IMR-90 (cell line): ENCODE measurements around the gene XRCC4. TPM values are rescaled to one million over a fixed set of nuclear protein-coding genes. Genes with fewer than 3 reads are reported as not detected.

ENCODE experiments used
- ATAC-seq: fragments of 200-7000 bp; cut with Tn5 transposase; 2 replicates; pipeline ENCODE4 v1.9.1; 2020; ENCODE audit warnings: low read depth, mild to moderate bottlenecking, moderate library complexity
- BruUV-seq: library from RNA; stranded (reverse); fragments of 400-500 nt; replicated peaks from 2 replicates; lab custom pipeline; 2021; lab: Mats Ljungman, UMichigan
- CTCF ChIA-PET: fragments of 300-600 bp; formaldehyde crosslinking; extraction: SDS; loops from one replicate; lab custom pipeline; 2021; ENCODE audit warnings: antibody characterized with exemption; lab: Yijun Ruan, JAX
- POLR2A ChIA-PET: fragments of 300-600 bp; sonication (Branson Sonifier 250); formaldehyde crosslinking; loops from one replicate; lab custom pipeline; 2022; ENCODE audit warnings: antibody characterized with exemption; ENCODE audit not compliant: unreplicated experiment; lab: Charles Lee
- DNase-seq: peaks from one replicate; pipeline ENCODE4 v3.0.0; 2013
- H2AFZ ChIP-seq: replicated peaks from 2 replicates; pipeline ENCODE3; 2013; ENCODE audit warnings: low read length, mild to moderate bottlenecking; ENCODE audit not compliant: poor library complexity
- H2AK5ac ChIP-seq: 2 replicates; pipeline ENCODE4 v1.6.1; 2013; ENCODE audit warnings: low read depth, low read length, inconsistent platforms
- H2AK9ac ChIP-seq: replicated peaks from 2 replicates; pipeline ENCODE3; 2013; ENCODE audit warnings: mild to moderate bottlenecking, low read depth, low read length, moderate library complexity; ENCODE audit not compliant: poor library complexity
- H2BK120ac ChIP-seq: 2 replicates; pipeline ENCODE4 v1.6.1; 2013; ENCODE audit warnings: low read depth, low read length, inconsistent platforms
- H2BK15ac ChIP-seq: 3 replicates; pipeline ENCODE4 v1.6.1; 2013; ENCODE audit warnings: low read depth, low read length, inconsistent platforms
- H2BK20ac ChIP-seq: 2 replicates; pipeline ENCODE4 v1.6.1; 2013; ENCODE audit warnings: low read depth, mild to moderate bottlenecking, inconsistent platforms, low read length, moderate library complexity
- H2BK5ac ChIP-seq: 2 replicates; pipeline ENCODE4 v1.6.1; 2013; ENCODE audit warnings: mild to moderate bottlenecking, low read depth, low read length, inconsistent platforms; ENCODE audit not compliant: poor library complexity, severe bottlenecking
- H3K14ac ChIP-seq: replicated peaks from 2 replicates; pipeline ENCODE4 v1.6.1; 2013; ENCODE audit warnings: low read depth, low read length, inconsistent platforms
- H3K18ac ChIP-seq: 2 replicates; pipeline ENCODE4 v1.6.1; 2013; ENCODE audit warnings: low read depth, low read length, control low read depth
- H3K23ac ChIP-seq: 2 replicates; pipeline ENCODE4 v1.6.1; 2013; ENCODE audit warnings: low read depth, low read length, inconsistent platforms
- H3K27ac ChIP-seq: 2 replicates; pipeline ENCODE4 v1.5.1; 2013; ENCODE audit warnings: mild to moderate bottlenecking, control low read depth, low read length; ENCODE audit not compliant: insufficient read depth
- H3K27me3 ChIP-seq: 2 replicates; pipeline ENCODE4 v1.6.1; 2013; ENCODE audit warnings: low read length; ENCODE audit not compliant: control insufficient read depth, insufficient read depth
- H3K36me3 ChIP-seq: 2 replicates; pipeline ENCODE4 v1.6.1; 2013; ENCODE audit warnings: low read length, mixed read lengths; ENCODE audit not compliant: control insufficient read depth, insufficient read depth
- H3K4ac ChIP-seq: 2 replicates; pipeline ENCODE4 v1.6.1; 2013; ENCODE audit warnings: low read depth, low read length, inconsistent platforms
- H3K4me1 ChIP-seq: 2 replicates; pipeline ENCODE4 v1.6.1; 2013; ENCODE audit warnings: low read length, mixed read lengths; ENCODE audit not compliant: control insufficient read depth, insufficient read depth
- H3K4me2 ChIP-seq: 2 replicates; pipeline ENCODE4 v1.6.1; 2013; ENCODE audit warnings: low read depth, mild to moderate bottlenecking, control low read depth, low read length, moderate library complexity
- H3K4me3 ChIP-seq: 2 replicates; pipeline ENCODE4 v1.5.1; 2013; ENCODE audit warnings: low read depth, mild to moderate bottlenecking, control low read depth, low read length, moderate library complexity; ENCODE audit not compliant: insufficient read depth
- H3K56ac ChIP-seq: 2 replicates; pipeline ENCODE4 v1.6.1; 2013; ENCODE audit warnings: low read length, inconsistent platforms; ENCODE audit not compliant: insufficient read depth; ENCODE audit errors: extremely low read depth
- H3K79me1 ChIP-seq, 2 experiments: 2 replicates each; pipeline ENCODE4 v1.6.1; 2013; ENCODE audit warnings: low read length in 2 of 2, inconsistent platforms in 1 of 2, low read depth in 1 of 2
- H3K9ac ChIP-seq: 2 replicates; pipeline ENCODE4 v1.6.1; 2013; ENCODE audit warnings: low read depth, low read length, control low read depth
- H3K9me1 ChIP-seq: 2 replicates; pipeline ENCODE4 v1.6.1; 2013; ENCODE audit warnings: low read length, inconsistent platforms; ENCODE audit not compliant: insufficient read depth
- H3K9me3 ChIP-seq: 2 replicates; pipeline ENCODE4 v1.6.1; 2013; ENCODE audit warnings: low read length; ENCODE audit not compliant: control insufficient read depth, insufficient read depth
- H4K20me1 ChIP-seq: 2 replicates; pipeline ENCODE4 v1.6.1; 2013; ENCODE audit warnings: low read length, inconsistent platforms; ENCODE audit not compliant: insufficient read depth
- H4K5ac ChIP-seq: 2 replicates; pipeline ENCODE4 v1.6.1; 2013; ENCODE audit warnings: mild to moderate bottlenecking, low read depth, low read length, control low read depth
- H4K8ac ChIP-seq, 2 experiments: 2 replicates each; pipeline ENCODE4 v1.6.1; 2013; ENCODE audit warnings: low read depth in 2 of 2, low read length in 2 of 2, control low read depth in 1 of 2, inconsistent platforms in 1 of 2
- H4K91ac ChIP-seq: 2 replicates; pipeline ENCODE4 v1.6.1; 2013; ENCODE audit warnings: low read depth, low read length, inconsistent platforms; ENCODE audit not compliant: insufficient read depth
- BHLHE40 ChIP-seq: fragments of 150-350 bp; IDR thresholded peaks from 2 replicates; pipeline ENCODE4 v1.6.1; 2016; ENCODE audit warnings: mild to moderate bottlenecking, low read depth, low read length
- CEBPB ChIP-seq: IDR thresholded peaks from 2 replicates; pipeline ENCODE4 v1.6.1; 2012; ENCODE audit warnings: low read depth, low read length, improper control_type of control experiment
- CHD1 ChIP-seq: IDR thresholded peaks from 2 replicates; pipeline ENCODE4 v1.6.1; 2012; ENCODE audit warnings: low read depth, low read length, improper control_type of control experiment
- CTCF ChIP-seq: conservative IDR thresholded peaks from 2 replicates; pipeline ENCODE4 v1.5.1; 2012; ENCODE audit warnings: mild to moderate bottlenecking, low read depth, low read length, improper control_type of control experiment
- ELK1 ChIP-seq: fragments of 150-350 bp; IDR thresholded peaks from 2 replicates; pipeline ENCODE4 v1.6.1; 2016; ENCODE audit warnings: low read depth, mild to moderate bottlenecking, low read length, moderate library complexity, borderline replicate concordance
- FOS ChIP-seq: fragments of 150-350 bp; IDR thresholded peaks from 2 replicates; pipeline ENCODE4 v1.6.1; 2016; ENCODE audit warnings: low read depth, low read length
- MAFK ChIP-seq: IDR thresholded peaks from 2 replicates; pipeline ENCODE4 v1.6.1; 2012; ENCODE audit warnings: low read depth, low read length, improper control_type of control experiment
- MAZ ChIP-seq: IDR thresholded peaks from 2 replicates; pipeline ENCODE4 v1.6.1; 2012; ENCODE audit warnings: low read depth, mild to moderate bottlenecking, low read length, improper control_type of control experiment, moderate library complexity, borderline replicate concordance
- MXI1 ChIP-seq: IDR thresholded peaks from 2 replicates; pipeline ENCODE4 v1.6.1; 2012; ENCODE audit warnings: low read depth, mild to moderate bottlenecking, low read length, moderate library complexity, borderline replicate concordance
- NFE2L2 ChIP-seq: fragments of 150-350 bp; IDR thresholded peaks from 2 replicates; pipeline ENCODE4 v1.6.1; 2016; ENCODE audit warnings: low read depth, mild to moderate bottlenecking, low read length
- POLR2A ChIP-seq: IDR thresholded peaks from 2 replicates; pipeline ENCODE4 v1.6.1; 2012; ENCODE audit warnings: mild to moderate bottlenecking, low read depth, low read length
- RAD21 ChIP-seq: IDR thresholded peaks from 2 replicates; pipeline ENCODE4 v1.6.1; 2012; ENCODE audit warnings: low read length, improper control_type of control experiment
- RCOR1 ChIP-seq: IDR thresholded peaks from 2 replicates; pipeline ENCODE4 v1.6.1; 2012; ENCODE audit warnings: mild to moderate bottlenecking, low read length, improper control_type of control experiment; ENCODE audit not compliant: insufficient replicate concordance
- RFX5 ChIP-seq: IDR thresholded peaks from 2 replicates; pipeline ENCODE4 v1.8.0; 2012; ENCODE audit warnings: low read depth, mild to moderate bottlenecking, low read length, moderate library complexity
- SMC3 ChIP-seq: fragments of 150-350 bp; IDR thresholded peaks from 2 replicates; pipeline ENCODE4 v1.6.1; 2016; ENCODE audit warnings: low read depth, mild to moderate bottlenecking, antibody characterized with exemption, low read length, moderate library complexity
- USF2 ChIP-seq: fragments of 150-350 bp; IDR thresholded peaks from 2 replicates; pipeline ENCODE4 v1.6.1; 2017; ENCODE audit warnings: mild to moderate bottlenecking, antibody characterized with exemption, low read length, low read depth
- whole genome bisulfite sequencing, 2 experiments: methylation state at CpG; one replicate each; pipeline versions ENCODE4 v1.1.5 to v1.1.7; 2013; ENCODE audit warnings: missing lambda C conversion rate in 2 of 2; ENCODE audit not compliant: insufficient read length in 1 of 2; ENCODE audit errors: extremely low coverage in 2 of 2; 5-methylcytosine and 5-hydroxymethylcytosine counted together
- dilution Hi-C: fragments of 300-500 bp; cut with HindIII; formaldehyde crosslinking; loops from one replicate; pipeline ENCODE4 v1.14.3; 2018; ENCODE audit warnings: low sequenced_read_pairs; ENCODE audit not compliant: unreplicated experiment
- in situ Hi-C: fragments of 300-500 bp; cut with MboI; formaldehyde crosslinking; loops from 3 replicates; pipeline ENCODE4 v1.14.3; 2019; ENCODE audit warnings: low sequenced_read_pairs, inconsistent platforms, mixed read lengths
- intact Hi-C: fragments of 100-400 bp; cut with micrococcal nuclease; formaldehyde crosslinking; loops from 2 replicates; pipeline ENCODE4 v1.10.0; 2022
- polyA plus RNA-seq, 3 experiments: library from polyadenylated mRNA; depleted of rRNA; stranded (reverse); fragments of >200 nt; gene quantifications; 2 replicates each; pipeline ENCODE4 v1.2.3, GENCODE V29; 2012; ENCODE audit warnings: low replicate concordance in 1 of 3
- total RNA-seq: library from RNA; depleted of rRNA; stranded (reverse); fragments of >200 nt; gene quantifications from 2 replicates; pipeline ENCODE4 v1.2.3, GENCODE V29; 2012

The XRCC4 gene
- total and polyA plus RNA-seq, 2 of the 4 experiments (the other 2 are of a cell fraction): 3.5 to 4.7 TPM

GRCh38 chr5:83227611-83228010, 150.3 kb downstream of the XRCC4 start:
- no peak overlapping the region for H3K4me3 ChIP-seq
- ATAC-seq (no peak), DNase-seq (peak; percentile 38)
- H3K27me3 ChIP-seq: no peaks in the 10 kb centered on the region
- no peak overlapping the region for H4K8ac ChIP-seq
- no TSS peak for BruUV-seq
- no peak for TF ChIP-seq MAFK
- no peak for TF ChIP-seq RAD21
- TF ChIP-seq MAZ: no peak
- TF ChIP-seq CHD1: no peak
- TF ChIP-seq USF2: no peak
- no peak for TF ChIP-seq POLR2A
- TF ChIP-seq MXI1: no peak
- TF ChIP-seq BHLHE40: no peak
- no peak for TF ChIP-seq FOS
- no peak for TF ChIP-seq SMC3
- TF ChIP-seq NFE2L2: no peak
- no peak for TF ChIP-seq CEBPB
- no peak for TF ChIP-seq ELK1
- TF ChIP-seq CTCF: no peak
- TF ChIP-seq RCOR1: no peak
- no peak for TF ChIP-seq RFX5
- 0 out of 4 replicates have a peak, but pooled peaks cover 0 to 2% of the 10 kb centered on the region in 2 experiments for H3K79me1 ChIP-seq
- no peak overlapping the region for H2AK5ac ChIP-seq
- intact Hi-C loops: no loop called here
- WGBS, 2 experiments: no CpG with 5 or more reads among the region's 2 CpGs
- H3K9ac ChIP-seq: no peak overlapping the region
- H3K27ac ChIP-seq: no peak overlapping the region
- H2BK120ac ChIP-seq: no peak overlapping the region
- no peaks in the 10 kb centered on the region for H3K9me3 ChIP-seq
- no peak overlapping the region for H3K56ac ChIP-seq
- no peak overlapping the region for H4K91ac ChIP-seq
- H3K4me2 ChIP-seq: no peak overlapping the region
- no peaks in the 10 kb centered on the region for H3K4me1 ChIP-seq
- no peak overlapping the region for H2BK15ac ChIP-seq
- no peak overlapping the region for H3K14ac ChIP-seq
- no peak overlapping the region for H3K18ac ChIP-seq
- no peaks in the 10 kb centered on the region for H3K36me3 ChIP-seq
- no peak overlapping the region for H4K5ac ChIP-seq
- H2AFZ ChIP-seq: no peak overlapping the region
- CTCF ChIA-PET: no interaction called here
- H3K9me1 ChIP-seq: no peaks in the 10 kb centered on the region
- no peak overlapping the region for H3K23ac ChIP-seq
- no peak overlapping the region for H2BK5ac ChIP-seq
- H3K4ac ChIP-seq: no peak overlapping the region
- no peak overlapping the region for H2AK9ac ChIP-seq
- dilution Hi-C loops: no loop called here
- no peak overlapping the region for H2BK20ac ChIP-seq
- POLR2A ChIA-PET: no interaction called here
- no peaks in the 10 kb centered on the region for H4K20me1 ChIP-seq
- in situ Hi-C loops: no loop called here
